HG03066 (cell line): Measurements from ENCODE around the gene TLE3.
A peak's percentile ranks its signal among the peaks of the same experiment; 100 is the strongest.

Experiments used
- ATAC-seq: cut with Tn5 transposase; IDR thresholded peaks from one replicate; pipeline ENCODE4 v1.9.1; 2021; ENCODE audit warnings: low read depth; ENCODE audit not compliant: unreplicated experiment

Gene TLE3

GRCh38 chr15:70017025-70017424, 80.7 kb downstream of the TLE3 start:
- no peak for ATAC-seq

GRCh38 chr15:70016511-70016994, 81.2 kb downstream of the TLE3 start:
- no peak for ATAC-seq

- peak; percentile 86 for ATAC-seq
Observed at GRCh38 chr15:70014860-70015490, 82.7 kb downstream of the TLE3 start.

- no peak for ATAC-seq
Observed at GRCh38 chr15:70014331-70014730, 83.4 kb downstream of the TLE3 start.

DNA sequence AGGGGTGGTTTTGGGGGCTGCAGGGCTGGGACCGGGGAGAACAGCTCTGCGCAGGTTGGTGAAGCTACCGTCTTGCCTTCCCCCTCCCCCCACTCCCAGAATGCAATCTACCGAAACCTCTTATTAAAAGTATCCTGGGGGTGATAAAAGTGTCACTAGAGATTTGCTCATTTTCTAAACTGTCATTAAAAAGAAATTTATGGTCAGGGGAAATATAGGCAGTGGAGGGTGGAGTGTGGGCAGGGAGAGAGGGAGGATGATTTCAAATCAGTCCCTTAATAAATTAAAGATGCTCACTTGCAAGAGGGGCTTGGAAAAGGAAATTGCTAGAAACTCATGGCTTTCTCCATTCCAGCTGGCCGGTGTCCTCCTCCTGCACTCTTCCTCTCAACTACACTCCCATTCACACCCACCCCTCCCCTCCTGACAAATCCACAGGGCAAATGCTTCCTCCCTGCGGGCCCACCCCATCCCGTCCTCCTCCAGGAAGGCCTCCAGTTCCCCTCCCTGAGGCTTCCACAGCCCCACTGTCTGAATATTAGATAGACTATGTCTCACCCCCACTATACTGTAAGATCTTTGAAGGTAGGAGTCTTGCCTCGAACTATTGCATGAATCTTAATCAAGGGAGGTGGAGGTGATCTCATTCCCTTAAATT, 83.9 kb downstream of the TLE3 start:
- ATAC-seq = no peak

DNA sequence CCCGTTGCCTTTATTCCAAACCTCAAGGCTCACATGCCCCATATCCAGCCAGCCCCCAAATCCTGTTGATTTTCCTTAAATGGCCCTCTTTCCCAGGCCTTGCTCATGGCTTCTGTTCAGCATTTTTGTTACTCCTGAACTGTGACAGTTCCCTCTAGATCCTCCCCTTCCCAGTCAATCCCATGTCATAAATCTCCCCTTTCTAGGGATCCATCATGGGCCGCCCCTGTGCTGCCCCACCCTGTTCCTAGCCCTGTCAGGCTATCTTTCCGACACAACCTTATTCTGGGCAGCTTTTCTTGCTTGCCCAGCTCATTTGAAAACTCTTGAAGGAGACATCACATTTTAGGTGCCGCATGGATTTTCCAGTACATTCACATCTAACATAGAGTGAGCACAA, 84.8 kb downstream of the TLE3 start:
- no peak for ATAC-seq

- no peak for ATAC-seq
Observed at GRCh38 chr15:70008697-70009290, 88.9 kb downstream of the TLE3 start.

- no peak for ATAC-seq
Observed at GRCh38 chr15:70006259-70007147, 91.2 kb downstream of the TLE3 start.

GRCh38 chr15:70004826-70005225, 92.9 kb downstream of the TLE3 start:
- no peak for ATAC-seq

GRCh38 chr15:70002897-70003296, 94.8 kb downstream of the TLE3 start:
- no peak for ATAC-seq

- ATAC-seq = no peak
Observed at GRCh38 chr15:70001859-70002258, 95.9 kb downstream of the TLE3 start.

- ATAC-seq = no peak
Observed at GRCh38 chr15:69999392-70000085, 98.2 kb downstream of the TLE3 start.

DNA sequence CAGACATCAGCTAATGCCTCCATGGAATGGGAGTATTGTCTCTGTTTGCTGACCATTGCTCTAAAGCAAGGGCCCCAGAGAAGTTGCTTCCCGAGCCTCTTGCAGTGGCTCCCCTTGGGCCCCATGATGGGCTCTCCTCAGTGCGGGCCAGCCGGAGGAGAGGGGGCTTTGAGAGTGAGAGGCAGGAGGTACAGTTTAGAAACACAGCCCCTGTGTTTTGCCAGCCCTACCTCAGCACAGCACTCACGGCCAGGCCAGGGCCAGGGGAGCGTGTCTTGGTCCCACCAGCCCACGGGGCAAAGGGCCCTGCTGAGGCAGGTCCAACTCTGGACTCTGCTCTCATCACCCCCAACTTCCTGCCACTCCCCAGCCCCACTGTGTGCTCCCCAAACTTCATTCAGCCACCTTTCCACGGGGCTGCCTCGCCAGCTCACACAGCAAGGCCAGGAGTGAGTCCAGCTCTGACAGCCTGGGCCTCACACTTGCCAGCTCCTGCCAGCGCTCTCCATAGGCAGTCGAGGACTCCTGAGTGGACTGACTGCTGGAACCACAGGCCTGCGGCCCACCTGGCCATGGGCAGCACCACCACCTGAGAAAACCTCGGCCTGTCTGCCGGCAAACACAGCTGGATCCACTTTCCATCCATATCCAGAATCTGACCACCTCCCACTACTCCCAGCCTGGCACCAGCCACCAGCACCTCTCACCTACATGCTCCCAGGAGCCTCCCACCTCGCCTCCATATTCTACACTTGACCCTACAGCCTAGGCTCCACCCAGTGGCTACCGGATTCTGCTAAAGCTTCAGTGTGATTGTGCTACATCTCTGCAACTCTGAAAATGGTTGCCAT, 99.0 kb downstream of the TLE3 start:
- ATAC-seq = no peak

DNA sequence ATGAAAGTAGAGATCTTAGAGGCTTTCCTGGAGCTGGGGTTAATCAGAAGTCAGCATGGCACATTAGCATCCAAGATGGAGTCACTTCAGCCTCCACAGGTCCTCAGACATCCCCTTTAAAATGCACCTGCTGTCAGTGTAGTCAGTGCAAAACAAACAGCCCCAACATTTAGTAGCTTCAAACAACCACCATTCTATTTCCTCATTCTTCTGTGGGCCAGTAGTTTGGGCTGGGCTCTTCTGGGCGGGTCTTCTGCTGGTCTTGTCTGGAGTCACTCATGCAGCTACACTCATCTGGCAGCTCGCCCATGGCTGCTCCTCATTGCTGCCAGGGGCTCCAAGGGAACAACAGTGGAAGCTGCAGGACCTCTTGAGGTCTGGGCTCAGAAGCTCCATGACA, 99.9 kb downstream of the TLE3 start:
- no peak for ATAC-seq
